SK-N-SH treated with all-trans-retinoic acid at 6 μM for 48 hours (cell line): Measurements from ENCODE around the gene TADA2A.

Source experiments
- ATAC-seq: fragments of 200-7000 bp; cut with Tn5 transposase; 3 replicates; pipeline ENCODE4 v1.9.1; 2020; ENCODE audit warnings: mild to moderate bottlenecking, moderate library complexity
- ARNTL ChIP-seq: fragments of 450-650 bp; formaldehyde crosslinking; IDR thresholded peaks from 2 replicates; pipeline ENCODE4 v1.5.0; 2020; ENCODE audit warnings: low read depth, mild to moderate bottlenecking, moderate library complexity, borderline replicate concordance
- BACH2 ChIP-seq: fragments of 250-450 bp; sonication (Bioruptor Pico); IDR thresholded peaks from 2 replicates; pipeline ENCODE4 v1.9.0; 2021; ENCODE audit warnings: mild to moderate bottlenecking, borderline replicate concordance
- CREB5 ChIP-seq: fragments of 250-450 bp; sonication (Bioruptor Pico); IDR thresholded peaks from 2 replicates; pipeline ENCODE4 v1.5.1; 2020; ENCODE audit warnings: low read depth, mild to moderate bottlenecking, moderate library complexity
- CSDC2 ChIP-seq: fragments of 250-450 bp; sonication (Bioruptor Pico); IDR thresholded peaks from 2 replicates; pipeline ENCODE4 v1.5.0; 2020; ENCODE audit warnings: mild to moderate bottlenecking, moderate library complexity
- CSRNP3 ChIP-seq: fragments of 250-450 bp; sonication (Bioruptor Pico); IDR thresholded peaks from 2 replicates; pipeline ENCODE4 v1.5.1; 2021; ENCODE audit warnings: mild to moderate bottlenecking, moderate library complexity
- ESRRG ChIP-seq: fragments of 250-450 bp; sonication (Bioruptor Pico); IDR thresholded peaks from 2 replicates; pipeline ENCODE4 v1.6.1; 2021; ENCODE audit warnings: mild to moderate bottlenecking
- ISL1 ChIP-seq: fragments of 250-450 bp; sonication (Bioruptor Pico); IDR thresholded peaks from 2 replicates; pipeline ENCODE4 v2.1.2; 2022; ENCODE audit warnings: mild to moderate bottlenecking, moderate library complexity
- OSR1 ChIP-seq: fragments of 250-450 bp; sonication (Bioruptor Pico); IDR thresholded peaks from 2 replicates; pipeline ENCODE4 v1.8.0; 2022; ENCODE audit warnings: moderate library complexity, mild to moderate bottlenecking, inconsistent platforms
- PATZ1 ChIP-seq: fragments of 250-450 bp; sonication (Bioruptor Pico); IDR thresholded peaks from 2 replicates; pipeline ENCODE4 v1.8.0; 2020; ENCODE audit warnings: mild to moderate bottlenecking, moderate library complexity, borderline replicate concordance
- PPARA ChIP-seq: fragments of 250-450 bp; sonication (Bioruptor Pico); IDR thresholded peaks from 2 replicates; pipeline ENCODE4 v1.5.0; 2020; ENCODE audit warnings: mild to moderate bottlenecking, borderline replicate concordance
- RARB ChIP-seq: fragments of 250-450 bp; sonication (Bioruptor Pico); IDR thresholded peaks from 2 replicates; pipeline ENCODE4 v1.8.0; 2021; ENCODE audit warnings: mild to moderate bottlenecking, moderate library complexity
- TOX ChIP-seq: fragments of 250-450 bp; sonication (Bioruptor Pico); IDR thresholded peaks from 2 replicates; pipeline ENCODE4 v1.8.0; 2021; ENCODE audit warnings: mild to moderate bottlenecking, moderate library complexity, borderline replicate concordance
- ZC3H10 ChIP-seq: fragments of 250-450 bp; sonication (Bioruptor Pico); IDR thresholded peaks from 2 replicates; pipeline ENCODE4 v1.5.1; 2021; ENCODE audit warnings: mild to moderate bottlenecking, moderate library complexity
- ZFP3 ChIP-seq: fragments of 250-450 bp; sonication (Bioruptor Pico); IDR thresholded peaks from 2 replicates; pipeline ENCODE4 v1.5.0; 2020; ENCODE audit warnings: mild to moderate bottlenecking, moderate library complexity
- ZFP30 ChIP-seq: fragments of 450-650 bp; formaldehyde crosslinking; IDR thresholded peaks from 2 replicates; pipeline ENCODE4 v1.5.0; 2022; ENCODE audit warnings: mild to moderate bottlenecking, moderate library complexity
- ZNF565 ChIP-seq: fragments of 450-650 bp; formaldehyde crosslinking; conservative IDR thresholded peaks from 2 replicates; pipeline ENCODE4 v1.5.0; 2020; ENCODE audit warnings: low read depth, mild to moderate bottlenecking, moderate library complexity
- ZNF8 ChIP-seq: fragments of 450-650 bp; formaldehyde crosslinking; IDR thresholded peaks from 2 replicates; pipeline ENCODE4 v1.5.0; 2020; ENCODE audit warnings: mild to moderate bottlenecking, moderate library complexity
- TF ChIP-seq, protein P1 (sequence below): fragments of 250-450 bp; sonication (Bioruptor Pico); IDR thresholded peaks from 2 replicates; pipeline ENCODE4 v1.5.0; 2020; ENCODE audit warnings: mild to moderate bottlenecking, moderate library complexity
- TF ChIP-seq, protein P2 (sequence below): fragments of 250-450 bp; sonication (Bioruptor Pico); IDR thresholded peaks from 2 replicates; pipeline ENCODE4 v1.8.0; 2021; ENCODE audit warnings: low read depth, mild to moderate bottlenecking, moderate library complexity, borderline replicate concordance

The TADA2A gene

DNA sequence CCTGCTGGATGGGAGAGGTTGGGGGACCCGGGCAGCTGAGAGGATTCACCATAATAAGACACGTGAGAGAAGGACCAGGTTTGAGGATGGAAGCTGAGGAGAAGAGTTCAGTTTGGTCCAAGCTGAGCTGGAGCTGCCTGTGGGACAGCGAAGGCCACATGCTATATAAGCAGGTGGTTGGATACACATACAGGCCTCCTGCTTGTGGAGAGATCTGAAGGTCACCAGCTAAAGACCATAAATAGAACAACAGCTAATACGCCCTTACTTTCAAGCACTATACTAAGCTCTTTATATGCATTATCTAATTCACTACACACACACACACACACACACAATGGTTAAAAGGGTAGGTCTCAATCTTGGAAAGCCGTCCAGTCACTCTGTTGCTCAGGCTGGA lies 115.1 kb downstream of the TADA2A start (continued):
- TF ChIP-seq RARB (CRISPR knock-in tag) (no peak), ZFP3 (CRISPR knock-in tag) (no peak), ESRRG (no peak), ZNF8 (no peak), OSR1 (CRISPR knock-in tag) (no peak), TOX (CRISPR knock-in tag) (no peak), BACH2 (CRISPR knock-in tag) (no peak), CSDC2 (CRISPR knock-in tag) (no peak), ISL1 (CRISPR knock-in tag) (no peak)

DNA sequence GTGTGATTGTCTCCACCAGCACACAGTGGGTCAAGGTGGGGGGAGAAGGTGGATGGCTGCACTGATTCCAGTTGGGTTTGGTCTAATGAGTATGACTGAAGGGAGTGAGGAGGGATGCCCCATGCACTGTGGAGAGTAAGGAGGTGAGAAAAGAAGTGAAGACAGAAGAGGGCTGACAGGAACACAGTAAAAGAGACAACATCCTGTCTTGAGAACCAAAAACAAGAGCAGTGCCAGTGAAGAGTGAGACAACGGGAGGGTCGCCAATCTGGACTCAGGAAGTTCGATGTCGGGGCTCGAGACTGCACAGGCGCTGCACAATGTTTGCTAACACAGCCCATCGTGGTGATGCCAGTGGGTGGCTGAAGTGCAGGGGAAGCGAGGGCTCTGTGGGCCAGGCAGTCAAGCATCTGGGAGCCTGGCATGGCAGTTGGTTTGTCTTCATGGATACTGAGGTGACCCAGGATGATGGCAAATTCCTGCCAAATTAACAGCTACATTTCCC lies 117.1 kb downstream of the TADA2A start:
- TF ChIP-seq ZFP30 (CRISPR knock-in tag) (no peak), ZNF565 (CRISPR knock-in tag) (no peak), PATZ1 (CRISPR knock-in tag) (no peak), TOX (CRISPR knock-in tag) (no peak)
- TF ChIP-seq, protein P1, sequence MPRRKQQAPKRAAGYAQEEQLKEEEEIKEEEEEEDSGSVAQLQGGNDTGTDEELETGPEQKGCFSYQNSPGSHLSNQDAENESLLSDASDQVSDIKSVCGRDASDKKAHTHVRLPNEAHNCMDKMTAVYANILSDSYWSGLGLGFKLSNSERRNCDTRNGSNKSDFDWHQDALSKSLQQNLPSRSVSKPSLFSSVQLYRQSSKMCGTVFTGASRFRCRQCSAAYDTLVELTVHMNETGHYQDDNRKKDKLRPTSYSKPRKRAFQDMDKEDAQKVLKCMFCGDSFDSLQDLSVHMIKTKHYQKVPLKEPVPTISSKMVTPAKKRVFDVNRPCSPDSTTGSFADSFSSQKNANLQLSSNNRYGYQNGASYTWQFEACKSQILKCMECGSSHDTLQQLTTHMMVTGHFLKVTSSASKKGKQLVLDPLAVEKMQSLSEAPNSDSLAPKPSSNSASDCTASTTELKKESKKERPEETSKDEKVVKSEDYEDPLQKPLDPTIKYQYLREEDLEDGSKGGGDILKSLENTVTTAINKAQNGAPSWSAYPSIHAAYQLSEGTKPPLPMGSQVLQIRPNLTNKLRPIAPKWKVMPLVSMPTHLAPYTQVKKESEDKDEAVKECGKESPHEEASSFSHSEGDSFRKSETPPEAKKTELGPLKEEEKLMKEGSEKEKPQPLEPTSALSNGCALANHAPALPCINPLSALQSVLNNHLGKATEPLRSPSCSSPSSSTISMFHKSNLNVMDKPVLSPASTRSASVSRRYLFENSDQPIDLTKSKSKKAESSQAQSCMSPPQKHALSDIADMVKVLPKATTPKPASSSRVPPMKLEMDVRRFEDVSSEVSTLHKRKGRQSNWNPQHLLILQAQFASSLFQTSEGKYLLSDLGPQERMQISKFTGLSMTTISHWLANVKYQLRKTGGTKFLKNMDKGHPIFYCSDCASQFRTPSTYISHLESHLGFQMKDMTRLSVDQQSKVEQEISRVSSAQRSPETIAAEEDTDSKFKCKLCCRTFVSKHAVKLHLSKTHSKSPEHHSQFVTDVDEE: no peak
- no peak for ATAC-seq

DNA sequence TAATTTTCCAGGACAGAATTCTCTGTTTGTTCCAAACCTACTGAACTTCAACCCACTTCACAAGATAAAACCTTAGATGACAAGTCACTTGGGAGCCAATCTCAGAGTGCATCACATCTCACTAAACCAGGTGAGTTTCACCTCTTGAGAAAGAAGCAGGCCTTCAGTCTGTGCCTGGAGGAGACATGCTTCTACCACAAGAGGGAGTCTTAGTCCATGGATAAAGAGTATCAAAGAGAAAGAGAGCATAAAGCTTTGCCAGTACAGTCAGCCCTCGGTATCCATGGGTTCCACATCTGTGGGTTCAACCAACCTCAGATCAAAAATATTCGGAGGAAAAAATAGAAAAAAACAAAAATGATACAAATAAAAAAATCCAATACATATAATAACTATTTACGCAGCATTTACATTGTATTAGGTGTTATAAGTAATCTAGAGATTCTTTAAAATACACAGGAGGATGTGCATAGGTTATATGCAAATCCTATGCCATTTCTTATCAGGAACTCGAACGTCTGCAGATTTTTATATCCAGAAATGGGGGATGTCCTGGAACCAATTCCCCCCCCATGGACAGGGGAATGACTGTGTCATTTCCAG lies 120.7 kb downstream of the TADA2A start:
- TF ChIP-seq ISL1 (CRISPR knock-in tag) (no peak), ESRRG (no peak), TOX (CRISPR knock-in tag) (no peak), CSRNP3 (CRISPR knock-in tag) (no peak), PPARA (no peak), ZNF565 (CRISPR knock-in tag) (no peak), RARB (CRISPR knock-in tag) (no peak), ARNTL (CRISPR knock-in tag) (no peak), PATZ1 (CRISPR knock-in tag) (no peak), ZC3H10 (CRISPR knock-in tag) (no peak), ZFP30 (CRISPR knock-in tag) (no peak), ZFP3 (CRISPR knock-in tag) (no peak), BACH2 (CRISPR knock-in tag) (no peak), ZNF8 (no peak), OSR1 (CRISPR knock-in tag) (no peak), CREB5 (no peak)
- TF ChIP-seq, protein P2, sequence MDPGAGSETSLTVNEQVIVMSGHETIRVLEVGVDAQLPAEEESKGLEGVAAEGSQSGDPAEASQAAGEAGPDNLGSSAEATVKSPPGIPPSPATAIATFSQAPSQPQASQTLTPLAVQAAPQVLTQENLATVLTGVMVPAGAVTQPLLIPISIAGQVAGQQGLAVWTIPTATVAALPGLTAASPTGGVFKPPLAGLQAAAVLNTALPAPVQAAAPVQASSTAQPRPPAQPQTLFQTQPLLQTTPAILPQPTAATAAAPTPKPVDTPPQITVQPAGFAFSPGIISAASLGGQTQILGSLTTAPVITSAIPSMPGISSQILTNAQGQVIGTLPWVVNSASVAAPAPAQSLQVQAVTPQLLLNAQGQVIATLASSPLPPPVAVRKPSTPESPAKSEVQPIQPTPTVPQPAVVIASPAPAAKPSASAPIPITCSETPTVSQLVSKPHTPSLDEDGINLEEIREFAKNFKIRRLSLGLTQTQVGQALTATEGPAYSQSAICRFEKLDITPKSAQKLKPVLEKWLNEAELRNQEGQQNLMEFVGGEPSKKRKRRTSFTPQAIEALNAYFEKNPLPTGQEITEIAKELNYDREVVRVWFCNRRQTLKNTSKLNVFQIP (CRISPR knock-in tag): no peak
- TF ChIP-seq, protein P1: no peak
- peak; percentile 95 for ATAC-seq
